Measurements from ENCODE around the gene ARHGAP32. TPM values are rescaled to one million over a fixed set of nuclear protein-coding genes. Genes with fewer than 3 reads are reported as not detected.

The ARHGAP32 gene
- total RNA-seq, 3 donors from 2014 or later, result 19.8 to 56.6 (median 37.4) TPM

DNA sequence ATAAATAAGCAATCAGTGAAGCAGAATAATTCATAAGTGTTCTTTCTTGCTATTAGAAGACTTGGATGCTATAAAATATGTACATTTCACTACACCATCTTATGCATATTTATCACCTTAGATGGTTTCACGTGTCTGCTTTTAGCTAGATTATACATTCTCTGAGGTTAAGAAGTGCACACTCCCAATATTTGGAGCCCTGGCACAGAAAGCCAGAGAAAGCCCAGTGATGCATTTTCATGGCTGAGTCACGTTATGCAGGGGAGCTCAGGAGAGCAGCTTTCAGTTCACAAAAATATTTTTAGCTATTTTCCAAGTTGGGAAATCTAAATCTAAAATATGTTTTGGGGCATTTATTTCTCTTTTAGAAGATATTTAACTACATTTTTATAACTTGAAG, 244.4 kb downstream of the ARHGAP32 start:
- Histone ChIP-seq H3K36me3 (no peaks in the 10 kb centered on the region), H3K27me3 (peaks cover 0 to 6% of the 10 kb centered on the region in 2 donors), H3K27ac (no peak overlapping the region), H3K9me3 (no peaks in the 10 kb centered on the region), H3K4me3 (no peak overlapping the region), H3K4me1 (no peaks in the 10 kb centered on the region)
- intact Hi-C loops (cut with DNase I; ENCODE audit: low total_unique reads), result loop anchor here (5.0 kb wide), 1 partner anchor 65 kb away; no protein-coding TSS in a partner anchor
- no peak for DNase-seq (ENCODE audit: low spot score in 2 of 2)
- TF ChIP-seq CTCF (IDR thresholded peaks at IDR 0.05), result no peak
- TF ChIP-seq POLR2A (IDR thresholded peaks at IDR 0.05), result no peak
- no peak for TF ChIP-seq POLR2AphosphoS5 (IDR thresholded peaks at IDR 0.05)

- Histone ChIP-seq H3K9me3 (no peaks in the 10 kb centered on the region), H3K4me3 (no peak overlapping the region), H3K4me1 (no peaks in the 10 kb centered on the region), H3K36me3 (no peaks in the 10 kb centered on the region), H3K27me3 (peaks cover 0 to 10% of the 10 kb centered on the region in 2 donors), H3K27ac (no peak overlapping the region)
- DNase-seq (ENCODE audit: low spot score in 2 of 2), result no peak
- intact Hi-C loops (cut with DNase I; ENCODE audit: low total_unique reads), result loop anchor here (5.0 kb wide), 1 partner anchor 64 kb away; no protein-coding TSS in a partner anchor
- TF ChIP-seq POLR2AphosphoS5 (IDR thresholded peaks at IDR 0.05) (no peak), POLR2A (IDR thresholded peaks at IDR 0.05) (no peak), CTCF (IDR thresholded peaks at IDR 0.05) (no peak)
Observed at GRCh38 chr11:128946648-128947047, 245.5 kb downstream of the ARHGAP32 start.

DNA sequence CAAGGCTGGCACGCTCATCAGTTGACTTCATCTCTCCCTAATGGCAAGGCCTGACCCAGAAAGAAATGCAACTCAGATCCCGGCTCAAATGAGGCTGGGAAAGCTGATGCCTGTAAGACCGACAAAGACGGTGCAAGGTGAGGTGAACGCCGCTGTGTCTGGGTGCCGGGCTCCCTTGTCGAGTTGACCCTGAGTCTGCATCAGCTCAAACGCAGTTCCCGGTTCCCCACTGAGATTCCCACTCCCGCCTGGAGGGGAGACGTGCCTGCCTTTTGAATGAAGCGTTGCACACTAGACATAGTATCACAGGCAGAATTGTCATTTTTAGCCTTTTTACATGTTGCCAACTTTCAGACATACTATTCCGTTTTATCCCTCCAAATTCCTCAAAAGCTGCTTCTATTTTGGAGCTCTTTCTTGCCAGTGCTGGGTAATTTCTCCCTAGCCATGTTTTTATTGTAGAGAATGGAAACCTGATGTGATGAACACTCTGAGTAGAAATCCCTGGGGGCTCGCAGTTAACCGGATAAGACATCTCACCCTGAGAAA, 248.6 kb downstream of the ARHGAP32 start:
- no peak for DNase-seq (ENCODE audit: low spot score in 2 of 2)
- no peak overlapping the region for H3K27ac ChIP-seq
- no peaks in the 10 kb centered on the region for H3K4me1 ChIP-seq
- no peak overlapping the region for H3K4me3 ChIP-seq
- intact Hi-C loops (cut with DNase I; ENCODE audit: low total_unique reads), result loop anchor here (5.0 kb wide), 1 partner anchor 1156 kb away; no protein-coding TSS in a partner anchor
- H3K9me3 ChIP-seq, result no peaks in the 10 kb centered on the region
- no peak for TF ChIP-seq POLR2A (IDR thresholded peaks at IDR 0.05)
- no peak for TF ChIP-seq CTCF (IDR thresholded peaks at IDR 0.05)
- no peak for TF ChIP-seq POLR2AphosphoS5 (IDR thresholded peaks at IDR 0.05)
- H3K27me3 ChIP-seq, result peaks cover 0 to 25% of the 10 kb centered on the region in 2 donors
- no peaks in the 10 kb centered on the region for H3K36me3 ChIP-seq

- H3K27me3 ChIP-seq, result peaks cover 0 to 28% of the 10 kb centered on the region in 2 donors
- H3K4me3 ChIP-seq, result no peak within 1 kb of the TSS
- no peaks in the 10 kb centered on the region for H3K36me3 ChIP-seq
- no peaks in the 10 kb centered on the region for H3K4me1 ChIP-seq
- H3K27ac ChIP-seq, result peak within 1 kb of the TSS; percentile 76 to 80
- DNase-seq (ENCODE audit: low spot score in 2 of 2), result no peak
- intact Hi-C loops (cut with DNase I; ENCODE audit: low total_unique reads), result loop anchor here (5.0 kb wide), 1 partner anchor 1156 kb away; no protein-coding TSS in a partner anchor
- no peaks in the 10 kb centered on the region for H3K9me3 ChIP-seq
- no peak for TF ChIP-seq CTCF (IDR thresholded peaks at IDR 0.05)
- no peak for TF ChIP-seq POLR2A (IDR thresholded peaks at IDR 0.05)
- TF ChIP-seq POLR2AphosphoS5 (IDR thresholded peaks at IDR 0.05), result no peak
Observed at GRCh38 chr11:128942817-128943427, 249.2 kb downstream of the ARHGAP32 start, which contains the start of gene TP53AIP1. TP53AIP1 (minus strand) TSS chr11:128942871; CDS start chr11:128937818, 5,053 bp downstream.

GRCh38 chr11:128942272-128942612, 249.9 kb downstream of the ARHGAP32 start:
- TF ChIP-seq POLR2A (IDR thresholded peaks at IDR 0.05), result no peak
- no peak for TF ChIP-seq CTCF (IDR thresholded peaks at IDR 0.05)
- no peak for TF ChIP-seq POLR2AphosphoS5 (IDR thresholded peaks at IDR 0.05)
- H3K9me3 ChIP-seq, result no peaks in the 10 kb centered on the region
- DNase-seq (ENCODE audit: low spot score in 2 of 2), result no peak
- intact Hi-C loops (cut with DNase I; ENCODE audit: low total_unique reads), result loop anchor here (5.0 kb wide), 1 partner anchor 1155 kb away; no protein-coding TSS in a partner anchor
- peaks cover 0 to 28% of the 10 kb centered on the region in 2 donors for H3K27me3 ChIP-seq
- H3K4me3 ChIP-seq, result no peak overlapping the region
- no peaks in the 10 kb centered on the region for H3K4me1 ChIP-seq
- no peaks in the 10 kb centered on the region for H3K36me3 ChIP-seq
- peak overlapping the region; percentile 63 to 76 for H3K27ac ChIP-seq

Measured in breast epithelium (tissue), 4 donors.